NB4 (cell line): Measurements from ENCODE around the gene PRKAR1B.

ENCODE experiments used
- DNase-seq: peaks from one replicate; pipeline ENCODE4 v3.0.0; 2010; ENCODE audit warnings: low read depth
- H3K4me3 ChIP-seq: one replicate; pipeline ENCODE4 v1.5.1; 2011; ENCODE audit warnings: mild to moderate bottlenecking, low read depth, low read length, moderate library complexity
- CTCF ChIP-seq: IDR thresholded peaks from one replicate; pipeline ENCODE4 v1.5.1; 2012; ENCODE audit warnings: low read depth, low read length
- MAX ChIP-seq: IDR thresholded peaks from 2 replicates; pipeline ENCODE4 v1.6.1; 2011; ENCODE audit warnings: low read depth, low read length
- MYC ChIP-seq: IDR thresholded peaks from 2 replicates; pipeline ENCODE4 v1.6.1; 2011; ENCODE audit warnings: low read depth, low read length
- POLR2A ChIP-seq: IDR thresholded peaks from 2 replicates; pipeline ENCODE4 v1.6.1; 2011; ENCODE audit warnings: mild to moderate bottlenecking; ENCODE audit not compliant: insufficient read length; ENCODE audit errors: extremely low read depth

Gene PRKAR1B

DNA sequence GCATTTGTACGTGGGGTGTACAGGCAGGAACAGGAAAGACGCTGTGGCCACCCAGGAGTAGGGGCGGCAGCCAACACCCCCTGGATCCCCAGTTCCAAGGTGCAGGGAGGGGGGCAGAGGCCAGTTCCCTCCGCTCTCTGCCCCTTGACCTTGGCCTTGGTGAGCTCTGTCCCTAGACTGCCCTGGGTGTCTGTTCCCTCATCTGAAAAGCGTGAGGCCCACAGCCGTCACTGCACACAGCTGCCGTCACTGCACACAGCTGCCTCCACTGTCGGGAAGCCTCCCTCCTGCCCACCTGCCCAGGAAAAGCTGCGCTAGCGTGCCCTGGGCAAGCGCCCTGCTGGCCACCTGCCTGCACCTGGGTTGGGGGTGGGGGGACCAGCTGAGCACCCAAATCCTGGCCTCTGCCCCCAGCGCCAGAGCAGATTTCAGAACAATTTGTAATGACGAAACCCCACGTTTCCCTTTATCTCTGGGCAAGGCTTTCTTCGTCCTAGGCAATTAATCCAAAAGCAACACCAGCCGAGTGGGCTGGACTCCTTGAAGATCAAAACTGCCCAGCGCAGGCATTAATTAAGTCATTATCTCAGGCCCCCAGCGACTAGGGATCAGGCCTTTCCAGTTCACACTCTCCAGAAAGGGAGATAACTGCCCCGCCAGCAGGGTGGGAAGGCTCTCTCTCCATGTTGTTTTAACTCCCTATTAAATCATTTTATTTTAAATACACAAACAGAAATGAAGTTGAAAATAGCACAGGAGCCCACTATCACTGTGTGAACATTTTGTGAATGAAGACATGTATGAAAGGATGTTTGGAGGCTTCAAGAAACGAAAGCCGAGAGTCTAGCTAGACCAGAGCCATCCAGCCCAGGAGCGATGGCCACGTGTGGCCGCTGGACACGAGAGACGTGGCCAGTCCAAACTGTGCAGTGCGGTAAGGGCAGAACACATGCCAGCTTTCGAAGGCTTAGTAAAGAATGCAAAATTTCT, 203.4 kb downstream of the PRKAR1B start:
- no peak for DNase-seq
- H3K4me3 ChIP-seq: no peak overlapping the region
- no peak for TF ChIP-seq POLR2A
- TF ChIP-seq CTCF: no peak
- no peak for TF ChIP-seq MAX
- no peak for TF ChIP-seq MYC

DNA sequence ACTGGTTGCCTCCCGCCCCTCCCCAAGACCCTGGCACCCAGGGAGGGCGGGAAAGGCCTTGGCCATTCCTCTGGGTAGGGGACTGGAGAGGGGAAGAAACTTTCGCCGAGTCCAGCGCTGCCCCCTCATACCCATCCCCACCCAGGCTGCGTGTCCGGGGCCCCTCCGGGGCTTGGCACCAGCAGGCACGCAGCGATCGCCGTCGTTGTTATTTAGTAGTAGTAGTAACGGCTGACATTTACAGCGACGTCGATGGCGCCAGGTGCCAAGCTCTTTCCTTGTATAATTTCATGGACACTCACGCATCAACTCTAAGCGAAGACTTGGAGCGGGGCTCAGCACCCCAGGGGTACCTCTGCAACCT, 204.1 kb downstream of the PRKAR1B start:
- H3K4me3 ChIP-seq: no peak overlapping the region
- DNase-seq: no peak
- TF ChIP-seq CTCF (no peak), POLR2A (no peak), MYC (no peak)

- DNase-seq: peak; percentile 44
- no peak overlapping the region for H3K4me3 ChIP-seq
- TF ChIP-seq POLR2A (no peak), CTCF (no peak), MYC (no peak), MAX (no peak)
Observed at GRCh38 chr7:522071-522950, 204.8 kb downstream of the PRKAR1B start.

DNA sequence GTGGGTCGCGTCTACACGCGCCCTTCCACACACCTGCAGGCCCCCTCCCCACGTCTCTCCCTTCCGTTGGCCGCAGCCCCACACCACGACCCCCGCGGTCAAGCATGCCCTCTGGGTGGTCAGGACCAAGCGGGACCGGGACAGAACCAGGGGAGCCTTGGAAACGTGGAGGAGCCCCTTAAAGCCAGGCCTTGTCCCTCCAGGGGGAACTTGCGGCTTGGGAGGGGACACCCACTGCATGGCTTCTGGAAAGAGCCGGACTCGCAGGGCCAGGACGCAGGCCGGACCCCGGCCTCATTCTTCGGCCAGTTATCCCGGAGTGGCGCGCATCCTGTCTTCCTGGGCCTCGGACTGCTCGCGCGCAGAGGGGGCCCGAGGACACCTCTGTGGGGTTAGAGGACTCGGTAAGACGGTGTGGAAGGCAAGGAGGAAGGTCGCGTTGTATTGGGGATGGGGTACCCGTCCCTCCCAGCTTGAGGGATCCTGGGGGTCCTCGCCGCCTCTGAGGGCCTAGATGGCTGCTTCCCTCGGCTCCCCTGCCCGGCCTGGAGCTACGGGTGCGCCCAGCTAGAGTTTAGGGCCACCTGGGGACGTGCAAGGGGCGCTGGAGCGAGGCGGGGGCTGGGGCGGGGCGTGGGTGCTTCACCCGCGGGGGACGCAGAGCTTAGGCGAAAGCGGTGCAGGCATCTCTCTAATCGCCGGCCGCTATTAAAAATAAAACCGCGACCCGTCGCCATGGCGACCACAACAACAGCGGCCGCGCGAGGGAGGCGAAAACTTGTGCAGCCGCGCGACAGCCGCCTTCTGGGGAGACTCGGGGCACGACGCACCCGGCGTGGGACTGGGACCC, 205.6 kb downstream of the PRKAR1B start:
- no peak for DNase-seq
- no peak overlapping the region for H3K4me3 ChIP-seq
- no peak for TF ChIP-seq MAX
- no peak for TF ChIP-seq CTCF
- TF ChIP-seq MYC: no peak
- TF ChIP-seq POLR2A: no peak

DNA sequence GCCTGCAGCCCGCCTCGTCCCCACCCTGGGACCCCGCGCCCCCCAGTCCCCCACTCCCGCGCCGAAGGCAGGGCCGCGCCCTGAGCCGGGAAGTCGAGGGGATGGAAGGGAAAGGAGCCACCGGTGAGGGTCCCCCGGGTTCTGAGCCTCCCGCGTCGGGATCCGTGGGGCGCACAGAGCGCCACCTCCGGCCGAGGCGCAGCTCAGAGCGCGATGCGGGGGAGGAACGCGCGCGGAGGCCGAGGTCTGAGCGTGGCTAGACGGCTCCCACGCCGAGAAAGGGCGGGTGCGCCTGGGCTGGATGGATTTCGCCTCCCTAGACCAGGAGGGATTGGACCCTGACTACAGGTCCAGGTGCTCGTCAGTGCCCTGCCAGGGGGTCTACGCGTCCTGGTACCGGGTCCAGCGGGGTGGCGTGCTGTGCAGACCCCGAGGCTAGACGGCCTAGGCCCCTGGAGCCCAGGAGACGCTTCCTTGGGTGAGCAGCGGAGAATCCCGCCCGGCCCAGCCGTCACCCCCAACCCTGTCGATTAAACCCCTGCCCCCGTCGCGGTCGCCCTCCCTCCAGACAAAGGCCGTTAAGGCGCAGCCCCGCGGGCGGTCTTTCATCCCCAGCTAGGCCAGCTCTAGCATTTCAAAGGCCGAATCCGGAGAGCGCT, 206.4 kb downstream of the PRKAR1B start:
- no peak for DNase-seq
- H3K4me3 ChIP-seq: no peak overlapping the region
- TF ChIP-seq MYC (no peak), CTCF (no peak)
